ENCODE results near the gene RHOB.

GRCh38 chr2:20496942-20497341, 50.1 kb downstream of the RHOB start:
- TF ChIP-seq POLR2A (IDR thresholded peaks at IDR 0.05) = no peak
- no peak for TF ChIP-seq CTCF (IDR thresholded peaks at IDR 0.05)

Data from prostate gland (tissue), 2 donors.